PFSK-1 (cell line): ENCODE measurements around the gene EML1.

Experiments
- FOXP2 ChIP-seq: optimal IDR thresholded peaks from 2 replicates; pipeline ENCODE3; 2011; ENCODE audit warnings: borderline replicate concordance, control low read depth, inconsistent platforms; ENCODE audit not compliant: insufficient read depth; ENCODE audit errors: extremely low read length, extremely low read depth
- POLR2AphosphoS5 ChIP-seq: IDR thresholded peaks from 2 replicates; pipeline ENCODE4 v1.6.1; 2012; ENCODE audit warnings: low read depth, mild to moderate bottlenecking, control low read depth, low read length, moderate library complexity
- SIN3A ChIP-seq: IDR thresholded peaks from 2 replicates; pipeline ENCODE4 v1.6.1; 2012; ENCODE audit warnings: mild to moderate bottlenecking, low read length, moderate library complexity, borderline replicate concordance; ENCODE audit not compliant: insufficient read depth
- TAF1 ChIP-seq: IDR thresholded peaks from 2 replicates; pipeline ENCODE4 v1.6.1; 2012; ENCODE audit warnings: low read length, control low read depth, borderline replicate concordance; ENCODE audit not compliant: insufficient read depth
- TF ChIP-seq, protein P1 (sequence below), 2 experiments: IDR thresholded peaks; 2 replicates each; pipeline versions ENCODE4 v1.6.1 to v1.8.0; 2011 to 2012; ENCODE audit warnings: low read depth in 2 of 2, low read length in 2 of 2, control low read depth in 1 of 2, inconsistent platforms in 1 of 2, mild to moderate bottlenecking in 1 of 2, moderate library complexity in 1 of 2; ENCODE audit not compliant: insufficient read depth in 1 of 2

EML1 gene

DNA sequence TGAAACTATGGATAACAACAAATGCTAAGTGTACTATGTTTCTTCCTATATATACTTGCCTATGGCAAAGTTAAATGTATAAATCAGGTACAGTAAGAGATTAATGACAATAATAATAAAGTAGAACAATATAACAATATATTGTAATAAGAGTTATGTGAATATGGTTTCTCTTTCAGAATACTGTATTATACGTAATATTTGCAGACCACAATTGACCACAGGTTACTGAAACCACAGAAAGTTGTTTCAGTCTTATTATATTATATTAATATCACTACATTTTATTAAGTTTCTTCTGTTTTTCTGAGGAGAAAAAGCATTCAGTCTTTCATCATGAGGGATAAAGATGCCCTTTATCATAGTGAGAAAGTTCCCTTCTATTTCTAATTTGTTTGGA lies 131.2 kb downstream of the EML1 start:
- no peak for TF ChIP-seq SIN3A

DNA sequence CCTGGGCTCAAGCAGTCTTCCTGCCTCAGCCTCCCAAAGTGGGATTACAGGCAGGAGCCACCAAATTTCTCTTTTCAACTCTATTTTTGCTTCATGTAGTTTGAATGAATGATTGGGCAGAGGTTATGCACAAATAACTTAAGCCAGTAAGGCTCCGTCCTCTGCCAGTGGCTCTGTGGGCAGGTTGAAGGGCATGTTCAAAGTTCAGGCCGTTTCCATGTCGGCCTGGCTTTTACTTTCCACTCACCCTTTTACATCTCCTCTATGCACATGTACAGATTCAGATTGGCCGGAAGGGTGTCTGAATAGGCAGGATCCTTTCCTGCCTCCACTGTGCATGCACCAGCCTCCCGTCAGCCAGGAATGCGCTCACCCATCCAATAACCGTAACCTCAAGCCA lies 132.3 kb downstream of the EML1 start:
- TF ChIP-seq POLR2AphosphoS5 (no peak), TAF1 (no peak), FOXP2 (no peak), SIN3A (no peak)
- TF ChIP-seq, protein P1, sequence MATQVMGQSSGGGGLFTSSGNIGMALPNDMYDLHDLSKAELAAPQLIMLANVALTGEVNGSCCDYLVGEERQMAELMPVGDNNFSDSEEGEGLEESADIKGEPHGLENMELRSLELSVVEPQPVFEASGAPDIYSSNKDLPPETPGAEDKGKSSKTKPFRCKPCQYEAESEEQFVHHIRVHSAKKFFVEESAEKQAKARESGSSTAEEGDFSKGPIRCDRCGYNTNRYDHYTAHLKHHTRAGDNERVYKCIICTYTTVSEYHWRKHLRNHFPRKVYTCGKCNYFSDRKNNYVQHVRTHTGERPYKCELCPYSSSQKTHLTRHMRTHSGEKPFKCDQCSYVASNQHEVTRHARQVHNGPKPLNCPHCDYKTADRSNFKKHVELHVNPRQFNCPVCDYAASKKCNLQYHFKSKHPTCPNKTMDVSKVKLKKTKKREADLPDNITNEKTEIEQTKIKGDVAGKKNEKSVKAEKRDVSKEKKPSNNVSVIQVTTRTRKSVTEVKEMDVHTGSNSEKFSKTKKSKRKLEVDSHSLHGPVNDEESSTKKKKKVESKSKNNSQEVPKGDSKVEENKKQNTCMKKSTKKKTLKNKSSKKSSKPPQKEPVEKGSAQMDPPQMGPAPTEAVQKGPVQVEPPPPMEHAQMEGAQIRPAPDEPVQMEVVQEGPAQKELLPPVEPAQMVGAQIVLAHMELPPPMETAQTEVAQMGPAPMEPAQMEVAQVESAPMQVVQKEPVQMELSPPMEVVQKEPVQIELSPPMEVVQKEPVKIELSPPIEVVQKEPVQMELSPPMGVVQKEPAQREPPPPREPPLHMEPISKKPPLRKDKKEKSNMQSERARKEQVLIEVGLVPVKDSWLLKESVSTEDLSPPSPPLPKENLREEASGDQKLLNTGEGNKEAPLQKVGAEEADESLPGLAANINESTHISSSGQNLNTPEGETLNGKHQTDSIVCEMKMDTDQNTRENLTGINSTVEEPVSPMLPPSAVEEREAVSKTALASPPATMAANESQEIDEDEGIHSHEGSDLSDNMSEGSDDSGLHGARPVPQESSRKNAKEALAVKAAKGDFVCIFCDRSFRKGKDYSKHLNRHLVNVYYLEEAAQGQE (IDR thresholded peaks at IDR 0.05; ENCODE audit: insufficient read depth in 1 of 2, low read depth in 2 of 2, low read length in 2 of 2) = no peak

DNA sequence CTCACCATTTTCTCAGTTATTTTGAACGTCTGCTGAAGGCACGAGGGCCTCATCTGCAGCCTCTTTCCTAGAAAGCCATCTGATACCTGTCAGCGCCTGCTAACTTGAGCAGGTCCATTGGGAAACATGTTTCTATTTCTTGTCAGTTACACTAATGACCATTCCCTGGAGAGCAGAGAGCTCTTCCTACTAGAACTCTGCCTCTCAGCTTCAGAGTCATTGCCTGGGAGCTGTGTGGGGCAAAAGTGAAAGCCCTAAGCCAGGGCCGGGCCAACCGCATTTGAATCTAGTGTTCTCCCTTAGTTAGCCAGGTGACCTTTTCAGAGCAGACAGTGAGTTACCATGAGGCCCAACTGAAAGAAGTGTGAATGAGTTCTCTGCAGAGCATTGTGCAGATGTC lies 135.8 kb downstream of the EML1 start:
- TF ChIP-seq FOXP2 (no peak), SIN3A (no peak), TAF1 (no peak), POLR2AphosphoS5 (no peak)
- TF ChIP-seq, protein P1 (IDR thresholded peaks at IDR 0.05; ENCODE audit: insufficient read depth in 1 of 2, low read depth in 2 of 2, low read length in 2 of 2) = no peak

DNA sequence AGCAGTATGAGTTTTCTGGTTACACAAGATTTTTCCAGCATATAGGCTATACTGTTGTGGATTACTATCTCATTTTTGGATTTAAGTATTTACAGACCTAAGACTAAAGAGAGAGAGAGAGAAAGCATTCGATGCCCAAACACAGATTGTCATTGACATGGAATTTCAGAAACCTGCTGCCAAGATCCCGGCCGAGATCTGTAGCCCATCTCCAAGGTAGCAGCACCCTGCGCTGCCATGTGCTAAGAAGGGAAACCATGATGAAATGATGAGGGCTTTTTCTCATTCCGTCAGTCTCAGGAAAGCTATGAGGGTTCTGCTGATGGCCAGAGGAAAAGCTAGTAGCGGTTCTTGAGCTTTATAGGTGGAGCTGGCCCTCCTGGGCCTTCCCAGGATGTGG lies 136.4 kb downstream of the EML1 start:
- TF ChIP-seq POLR2AphosphoS5 (no peak), SIN3A (no peak), TAF1 (no peak), FOXP2 (no peak)
- TF ChIP-seq, protein P1 (IDR thresholded peaks at IDR 0.05; ENCODE audit: insufficient read depth in 1 of 2, low read depth in 2 of 2, low read length in 2 of 2) = no peak

DNA sequence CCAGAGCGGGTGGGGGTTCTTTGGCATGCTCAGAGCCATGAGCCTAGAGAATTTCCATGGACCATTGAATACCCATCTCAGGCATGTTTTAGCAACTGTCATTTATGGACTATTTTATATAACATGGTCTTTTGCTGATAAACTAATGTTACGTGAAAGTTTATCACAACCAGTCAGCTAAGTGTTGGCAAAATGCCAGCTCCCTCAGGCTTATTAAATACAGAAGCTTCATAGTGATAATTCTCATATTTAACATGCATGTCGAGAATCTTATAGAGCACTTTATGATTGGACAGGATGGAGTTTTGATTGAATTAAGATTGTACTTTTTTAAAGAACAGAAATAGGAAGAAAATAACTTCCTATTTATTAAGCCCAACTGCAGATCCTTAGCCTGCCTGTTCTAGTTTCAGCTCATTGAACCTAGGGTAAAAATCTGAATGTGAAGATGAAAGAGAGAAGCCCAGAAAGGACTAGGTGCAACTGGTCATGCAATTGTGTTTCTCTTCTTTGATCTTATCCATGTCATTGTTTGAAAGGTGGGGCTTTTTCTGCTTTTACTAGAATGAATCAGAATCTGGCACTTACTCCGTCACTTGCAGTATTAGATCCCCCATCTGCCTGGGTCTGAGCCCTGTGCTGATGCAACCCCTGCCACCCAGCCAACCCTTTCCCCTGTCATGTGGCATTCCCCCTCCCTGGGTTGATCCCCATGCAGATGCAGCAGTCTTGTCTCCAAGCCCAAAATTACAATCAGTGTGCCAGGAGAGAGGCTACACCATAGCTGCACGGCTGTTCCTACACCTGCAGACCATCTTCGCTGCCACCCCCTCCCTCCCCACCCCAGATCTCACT lies 137.4 kb downstream of the EML1 start:
- no peak for TF ChIP-seq POLR2AphosphoS5
- TF ChIP-seq, protein P1 (IDR thresholded peaks at IDR 0.05; ENCODE audit: insufficient read depth in 1 of 2, low read depth in 2 of 2, low read length in 2 of 2) = no peak
- no peak for TF ChIP-seq SIN3A
- no peak for TF ChIP-seq FOXP2
- no peak for TF ChIP-seq TAF1
